ENCODE results near the gene KRT73.
A peak's percentile ranks its signal among the peaks of the same experiment; 100 is the strongest.

KRT73 gene

DNA sequence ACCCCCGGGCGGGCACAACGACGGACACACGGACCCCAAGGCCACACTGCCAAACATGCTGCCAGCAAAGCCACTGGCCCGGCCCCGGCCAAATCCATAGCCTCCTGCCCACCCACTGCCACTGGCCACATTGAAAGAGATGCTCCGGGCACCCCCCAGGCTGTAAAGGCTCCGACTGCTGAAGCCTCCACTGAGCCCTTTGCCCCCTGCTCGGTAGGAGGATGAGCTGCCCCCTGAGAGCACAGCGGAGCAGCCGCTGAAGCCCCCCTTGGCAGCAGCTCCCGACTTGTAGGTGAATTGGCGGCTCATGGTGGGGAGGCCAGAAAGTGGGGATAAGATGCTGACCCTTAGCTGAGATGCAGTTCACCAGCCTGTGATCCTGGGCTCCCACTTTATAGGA, at the start of gene KRT73:
Gene KRT73, minus strand, starts transcription at position 344 of the 400 bp plus-strand sequence. Its CDS starts 35 bp downstream, at position 309.
- DNase-seq, result no peak

DNA sequence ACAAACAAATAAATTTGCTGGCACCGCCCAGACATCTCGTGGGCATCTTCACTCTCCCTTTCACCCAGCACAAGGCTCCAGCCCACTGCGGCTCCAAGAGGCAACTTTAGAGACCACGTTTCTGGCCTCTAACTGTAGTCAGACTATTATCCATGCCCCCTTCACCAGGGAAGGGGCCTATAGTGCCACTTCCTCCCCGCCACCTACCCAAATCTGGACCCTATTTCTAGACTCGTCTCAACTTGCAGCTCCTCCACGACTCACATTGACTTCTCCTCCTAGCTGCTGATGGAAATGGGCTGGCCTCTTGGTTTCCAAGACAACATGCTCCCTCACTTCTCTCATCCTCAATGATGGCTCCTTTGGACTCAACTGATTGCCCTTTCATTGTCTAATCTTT, 49.6 kb upstream of the KRT73 start:
- no peak for DNase-seq

DNA sequence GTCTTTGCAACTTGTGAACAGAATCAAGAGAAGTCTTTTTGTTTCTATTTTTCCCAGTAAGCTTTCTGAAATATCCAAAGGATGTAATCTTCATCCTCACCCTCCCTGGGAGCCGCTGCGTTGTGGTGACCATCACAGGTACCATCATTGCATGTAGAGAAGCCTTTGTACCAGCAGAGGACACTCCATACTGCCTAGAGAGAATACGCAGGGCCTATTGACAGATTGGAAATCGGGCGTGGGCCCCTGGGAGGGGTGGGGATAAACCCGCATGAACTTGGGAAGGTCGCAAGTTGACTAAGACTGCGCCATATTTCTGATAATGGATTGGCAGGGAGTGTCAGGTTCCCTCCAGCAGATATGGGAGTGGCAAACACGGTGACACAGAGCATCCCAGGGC, 49.1 kb upstream of the KRT73 start:
- no peak for DNase-seq

DNA sequence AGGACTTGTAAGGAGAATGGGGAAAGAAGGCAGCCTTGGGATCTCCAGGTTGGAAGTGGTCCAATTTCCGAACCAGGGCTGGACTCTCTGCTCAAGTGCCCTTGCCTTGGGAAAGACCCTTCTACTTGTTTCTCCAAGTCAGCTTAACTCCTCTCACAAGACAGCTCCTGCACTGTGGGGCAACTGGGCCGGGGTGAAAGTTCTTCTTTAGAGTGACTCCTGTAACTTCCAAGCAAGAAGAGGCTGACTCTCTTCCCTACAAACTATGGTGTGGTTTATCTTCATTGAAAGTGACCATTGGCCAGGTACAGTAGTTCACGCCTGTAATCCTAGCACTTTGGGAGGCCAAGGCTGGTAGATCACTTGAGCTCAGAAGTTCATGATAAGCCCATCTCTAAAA, 48.1 kb upstream of the KRT73 start:
- no peak for DNase-seq

DNA sequence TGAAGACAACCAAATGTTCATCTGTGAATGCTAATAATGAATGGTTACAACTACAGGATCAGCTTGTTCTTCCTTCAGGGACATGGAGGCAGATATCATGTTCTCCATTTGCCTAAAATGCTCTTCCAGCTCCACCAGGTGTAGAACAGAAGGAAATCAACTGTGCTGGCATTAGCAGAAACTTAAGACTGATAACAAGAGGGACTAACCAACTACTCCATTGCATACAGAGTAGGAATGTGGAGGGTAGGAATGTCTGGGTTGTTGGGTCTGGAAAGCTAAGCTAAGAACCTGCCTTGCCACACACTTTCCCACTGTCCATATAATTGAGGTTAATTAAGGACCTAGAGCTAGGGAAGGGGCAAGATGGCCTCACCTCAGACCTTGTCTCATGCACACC, 45.1 kb upstream of the KRT73 start:
- no peak for DNase-seq

DNA sequence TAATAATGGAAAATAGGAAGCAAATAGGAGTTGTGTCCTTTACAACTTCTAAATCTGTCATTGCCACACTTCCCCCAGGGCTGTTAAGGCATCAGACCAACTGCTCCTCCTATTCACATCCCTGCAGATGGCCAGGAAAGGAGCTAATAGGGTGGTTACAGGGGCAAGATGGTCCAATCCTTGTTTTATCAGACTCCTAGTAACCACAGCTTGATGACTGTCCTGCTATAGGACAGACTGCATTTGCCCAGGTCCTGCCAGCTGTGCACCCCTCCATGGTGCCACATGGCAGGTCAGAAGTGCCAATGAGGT, 44.5 kb upstream of the KRT73 start:
- DNase-seq, result no peak

DNA sequence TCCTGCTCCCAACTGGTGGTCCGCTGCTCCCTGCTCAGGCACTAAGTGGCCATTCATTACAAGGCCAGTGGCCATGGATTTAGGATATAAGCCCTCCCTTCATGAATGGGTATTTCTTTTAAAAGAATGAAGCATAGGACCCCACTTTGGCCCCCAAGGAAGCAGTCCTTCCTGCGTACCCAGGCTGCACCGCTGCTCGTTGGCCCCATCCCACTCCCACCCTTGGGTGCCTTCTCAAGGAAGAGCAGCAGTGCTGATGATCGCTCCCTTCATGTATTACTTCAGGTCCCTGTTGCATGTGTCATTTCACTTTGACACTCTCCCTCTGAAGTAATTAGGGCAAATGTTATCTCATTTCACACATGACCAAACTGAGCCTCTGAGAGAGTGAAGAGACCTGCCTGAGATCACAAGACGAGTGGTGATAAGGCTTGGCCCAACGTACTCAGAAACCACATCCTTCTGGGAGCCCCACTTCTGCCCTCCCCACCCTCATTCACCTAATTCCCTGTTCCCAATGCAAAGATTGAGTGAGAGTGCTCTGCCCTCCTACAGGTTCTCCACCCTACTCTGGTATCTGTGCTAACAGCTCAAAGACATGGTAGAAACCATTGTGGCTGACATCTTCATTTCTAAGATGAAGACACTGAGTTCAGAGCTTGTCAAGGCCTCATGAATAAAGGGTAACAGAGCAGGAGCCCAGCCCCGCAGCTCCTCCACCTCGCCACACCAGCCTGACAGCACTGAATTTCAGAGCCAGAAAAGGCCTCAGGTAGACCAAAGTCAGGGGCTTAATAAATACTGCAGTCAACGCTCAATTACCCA, 43.9 kb upstream of the KRT73 start:
- no peak for DNase-seq

DNA sequence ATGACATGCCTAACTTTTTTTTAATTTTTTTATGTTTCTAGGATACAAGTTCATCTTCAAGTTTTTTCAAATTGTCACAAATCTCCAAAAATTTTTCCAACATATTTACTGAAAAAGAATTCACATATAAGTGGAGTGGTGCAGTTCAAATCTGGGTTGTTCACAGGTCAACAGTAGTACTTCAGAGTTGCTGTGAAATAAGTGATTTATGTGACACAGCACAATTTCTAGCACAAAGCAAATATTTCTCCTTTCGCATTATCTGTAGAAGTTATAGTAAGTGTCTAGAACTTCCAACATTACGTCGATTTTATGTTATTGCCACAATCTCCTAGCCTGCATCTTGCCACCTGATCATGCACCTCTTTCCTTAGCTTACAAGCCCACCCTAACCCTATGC, 43.3 kb upstream of the KRT73 start:
- no peak for DNase-seq

DNA sequence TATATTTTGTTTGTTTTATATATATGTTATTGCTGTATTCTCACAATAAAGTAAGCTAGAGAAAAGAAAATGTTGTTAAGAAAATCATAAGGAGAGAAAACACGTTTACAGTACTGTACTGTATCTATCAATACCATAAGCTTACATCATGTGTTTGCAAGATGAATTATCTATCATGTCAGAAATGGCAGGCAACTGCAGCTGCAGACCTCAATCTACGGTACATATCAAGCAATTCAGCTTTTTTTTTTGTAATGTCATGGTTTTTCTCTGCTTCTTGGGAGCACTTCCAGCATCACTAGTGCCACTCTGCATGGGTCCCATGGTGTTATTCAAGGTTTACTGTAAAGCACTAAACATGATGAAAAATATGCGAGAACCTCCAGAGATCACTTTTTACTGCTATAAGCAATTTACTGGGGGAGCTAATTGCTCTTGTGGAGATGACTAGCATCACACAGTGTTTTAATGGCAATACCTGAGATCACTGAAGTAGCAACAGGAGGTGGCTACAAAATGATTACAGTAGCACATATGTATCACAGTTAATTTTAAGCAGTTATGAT, 42.7 kb upstream of the KRT73 start:
- no peak for DNase-seq

DNA sequence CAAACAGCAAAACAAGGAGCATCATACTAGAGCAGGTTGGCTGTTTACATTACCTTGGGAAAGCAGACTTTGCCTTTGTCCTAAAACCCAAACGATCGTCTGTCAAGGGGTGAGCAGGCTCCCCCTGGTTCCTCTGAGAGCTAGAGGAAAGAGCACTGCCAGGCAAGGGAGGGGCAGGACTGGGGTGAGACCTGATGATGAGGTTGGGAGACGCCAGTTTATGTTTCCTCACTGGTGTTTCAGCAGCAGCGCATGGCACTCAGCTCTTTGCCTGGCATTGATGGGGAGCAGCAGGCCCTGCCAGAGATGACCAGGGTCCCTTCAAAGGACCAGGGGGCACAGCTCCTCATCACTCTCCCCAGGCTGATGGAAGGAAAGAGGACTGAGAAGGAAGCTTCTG, 41.6 kb upstream of the KRT73 start:
- DNase-seq, result no peak

DNA sequence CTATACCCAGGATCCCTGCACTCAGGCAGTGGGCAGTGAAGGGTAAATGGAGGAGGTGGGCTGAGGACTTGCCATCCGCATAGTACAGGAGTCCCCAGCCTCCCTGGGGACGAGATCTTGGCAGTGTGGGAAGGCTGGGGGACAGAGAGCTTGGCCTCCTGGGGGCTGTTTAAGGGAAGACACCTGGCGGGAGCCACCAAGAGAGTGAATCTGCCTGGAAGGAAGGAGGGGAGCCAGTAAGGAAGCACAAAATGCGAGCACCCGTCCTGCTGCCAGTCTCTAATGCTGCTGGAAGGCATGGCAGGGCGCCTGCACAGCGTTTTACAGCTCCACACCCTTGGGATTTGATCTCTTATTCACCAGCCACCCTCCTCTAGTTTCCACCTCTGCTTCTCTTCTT, 41.0 kb upstream of the KRT73 start:
- DNase-seq, result no peak

DNA sequence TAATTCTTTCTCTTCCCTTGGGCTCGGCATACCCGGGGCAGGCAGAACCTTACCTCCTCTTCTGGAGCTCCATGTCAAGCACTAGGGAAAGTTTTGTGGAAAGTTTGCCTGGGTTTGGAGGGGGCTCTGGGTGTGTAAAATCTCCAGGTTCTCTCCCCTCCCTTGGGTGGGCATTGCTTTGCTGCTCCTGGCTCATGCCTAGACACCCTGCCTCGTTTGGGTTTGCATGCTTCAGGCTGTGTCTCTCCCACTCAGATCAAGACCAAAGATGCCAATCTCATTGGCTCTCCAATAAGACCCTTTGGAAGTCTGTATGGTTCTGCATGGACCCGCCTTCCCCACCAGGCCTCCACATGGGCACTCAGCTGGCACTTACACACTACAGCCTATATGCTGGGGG, 39.8 kb upstream of the KRT73 start:
- no peak for DNase-seq

DNA sequence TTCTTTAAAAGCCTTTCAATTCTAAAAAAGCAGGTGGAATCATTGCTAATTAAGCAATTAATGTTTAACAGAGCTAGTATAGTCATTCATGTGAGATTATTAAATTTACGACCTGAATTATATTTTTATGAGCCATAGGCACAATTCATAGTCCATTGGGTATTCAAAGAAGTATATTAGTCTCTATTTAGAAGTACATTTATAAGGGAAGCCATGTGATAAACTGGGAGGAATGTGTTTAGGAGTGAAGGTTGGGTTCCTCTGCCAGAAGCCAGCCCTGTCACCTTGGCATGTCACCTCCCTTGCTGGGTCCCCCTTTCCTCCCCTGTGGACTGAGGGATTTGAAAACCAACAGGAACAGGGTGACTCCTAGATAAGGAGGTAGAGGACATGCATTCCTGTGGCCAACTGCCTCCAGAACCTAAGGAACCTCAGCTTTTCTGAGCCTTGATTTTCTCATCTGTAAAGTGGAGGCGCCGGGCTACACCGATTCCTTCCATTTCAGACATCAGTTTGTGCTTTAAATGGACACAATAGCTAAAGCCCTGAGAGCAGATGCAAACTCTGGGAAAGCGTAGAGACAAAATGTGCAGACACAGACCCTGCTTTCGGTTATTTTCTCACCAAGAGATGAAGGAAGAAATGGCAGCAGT, 39.0 kb upstream of the KRT73 start:
- no peak for DNase-seq

DNA sequence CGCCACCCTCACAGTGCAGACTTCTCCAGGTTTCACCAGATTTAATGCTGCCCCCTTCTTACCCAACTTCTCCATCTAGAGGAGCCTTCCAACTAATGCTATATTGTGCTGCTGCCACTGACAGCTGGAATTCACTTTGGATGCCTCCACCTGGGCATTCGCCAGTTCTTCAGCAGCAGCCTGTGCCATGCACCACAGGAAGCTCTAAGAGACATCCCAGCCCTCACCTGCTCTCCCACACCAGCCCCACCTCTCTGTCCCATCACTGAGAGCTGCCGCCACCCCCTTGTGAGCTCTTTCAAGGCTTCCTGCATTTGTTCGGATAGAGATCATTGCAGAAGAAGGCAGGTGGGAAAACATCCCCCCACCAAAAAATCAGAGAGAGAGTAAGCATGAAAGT, 38.3 kb upstream of the KRT73 start:
- DNase-seq, result no peak

DNA sequence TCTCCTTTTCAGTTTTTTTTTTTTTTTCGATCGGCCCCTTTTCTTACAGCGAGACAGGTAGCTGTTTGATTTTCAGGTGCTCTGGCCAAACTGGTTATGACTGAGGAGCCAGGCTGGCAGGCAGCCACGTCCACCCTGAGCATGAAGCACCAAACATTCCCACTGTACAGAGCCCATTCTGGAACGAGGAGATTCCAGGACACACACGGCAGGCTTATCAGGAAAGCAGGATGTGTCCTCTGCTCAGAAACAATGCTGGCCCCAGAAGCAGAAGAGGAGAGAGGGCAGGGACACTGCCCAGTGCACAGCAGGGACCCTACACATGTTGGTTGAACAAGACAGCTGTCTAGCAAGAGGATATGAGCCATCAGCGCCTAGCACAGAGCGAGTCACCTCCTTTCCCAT, 37.4 kb upstream of the KRT73 start:
- peak; percentile 82 for DNase-seq

DNA sequence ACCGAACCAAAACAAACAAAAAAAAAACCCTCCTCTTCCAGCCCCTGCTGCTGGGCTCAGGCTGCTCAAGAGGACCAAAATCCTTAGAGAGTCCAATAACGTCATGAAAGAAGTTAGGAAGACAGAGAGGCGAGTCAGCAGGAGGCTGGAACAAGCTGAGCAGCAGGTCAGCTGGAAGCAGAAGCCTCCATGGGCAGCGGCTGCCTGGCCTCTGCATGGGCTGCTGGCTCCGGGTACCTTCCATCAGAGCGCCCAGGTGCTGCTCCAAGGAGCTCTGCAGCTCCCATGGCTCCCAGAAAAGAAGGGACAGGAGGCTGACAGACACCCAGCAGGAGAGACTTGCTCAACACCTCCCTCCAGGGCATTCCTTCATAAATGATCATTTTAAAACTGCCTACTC, 36.9 kb upstream of the KRT73 start:
- DNase-seq, result peak; percentile 59

DNA sequence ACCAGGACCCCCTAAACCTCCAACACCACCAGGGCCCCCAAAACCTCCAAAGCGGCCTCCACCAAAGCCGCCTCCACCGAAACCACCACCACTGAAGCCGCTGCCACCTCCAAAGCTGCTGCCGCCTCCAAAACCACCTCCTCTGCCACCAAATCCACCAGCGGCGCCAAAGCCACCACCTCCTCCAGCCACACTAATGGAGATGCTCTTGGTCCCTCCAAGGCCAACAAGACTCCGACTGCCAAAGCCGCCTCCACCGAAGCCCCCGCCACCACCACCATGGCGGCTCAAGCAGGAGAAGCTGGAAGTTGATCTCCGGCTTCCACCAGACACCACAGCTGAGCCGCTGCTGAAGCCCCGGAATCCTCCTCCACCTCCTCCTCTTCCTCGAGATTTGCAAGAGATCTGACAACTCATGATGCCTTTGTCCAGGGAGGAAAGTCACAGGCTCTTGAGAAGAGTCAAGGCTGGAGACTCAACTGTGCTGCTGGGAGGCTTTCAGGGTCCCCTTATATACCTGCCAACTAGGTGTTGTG, 33.4 kb upstream of the KRT73 start, which contains the start of gene KRT2:
Gene KRT2, minus strand, starts transcription at position 486 of the 536 bp plus-strand sequence. Its CDS starts 69 bp downstream, at position 417.
- DNase-seq, result no peak

DNA sequence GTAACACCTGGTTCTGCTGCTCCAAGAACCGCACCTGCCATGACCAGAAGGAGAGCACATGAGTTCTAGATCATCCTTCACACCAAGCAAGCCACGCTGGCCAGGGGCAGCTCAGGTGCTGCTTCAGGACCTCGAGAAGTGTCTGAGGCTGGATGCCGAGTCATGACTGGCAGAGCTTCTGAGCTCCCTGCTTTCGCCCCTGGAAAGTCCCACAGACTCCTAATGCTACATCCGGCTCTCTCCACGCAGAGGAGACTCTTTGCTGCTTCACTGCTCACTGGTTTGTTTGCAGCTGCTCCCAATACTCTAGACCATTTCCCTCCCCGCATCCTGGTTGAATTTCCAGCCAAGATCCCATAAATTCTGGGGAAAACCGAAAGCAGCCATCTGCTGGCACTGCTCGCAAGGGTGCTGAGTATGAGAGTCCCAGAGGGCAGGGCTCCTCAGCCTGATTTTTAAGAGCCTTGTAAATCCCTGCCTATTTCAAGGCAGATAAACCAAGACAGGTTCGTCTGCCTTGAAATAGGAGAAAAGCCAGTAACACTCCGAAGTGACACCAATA, 32.2 kb upstream of the KRT73 start:
- DNase-seq, result peak; percentile 5

DNA sequence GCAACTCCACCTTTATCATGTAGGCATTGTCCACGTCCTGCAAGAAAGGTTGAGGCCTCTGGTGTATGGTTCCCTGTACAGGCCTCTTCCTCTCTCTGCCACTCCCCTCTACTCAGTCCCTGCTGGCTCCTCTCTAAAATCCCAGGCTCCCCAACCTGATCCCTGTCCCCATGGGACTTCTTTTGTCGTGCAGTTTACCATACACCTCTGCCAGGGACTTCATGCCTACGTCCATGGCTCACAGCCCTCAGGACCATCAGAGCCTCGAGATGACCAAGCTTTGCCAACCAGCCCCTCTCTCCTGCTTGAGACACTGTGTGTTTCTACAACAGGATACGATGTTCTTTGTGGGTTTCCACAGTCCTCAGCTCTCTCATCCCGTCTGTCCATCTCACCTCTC, 30.7 kb upstream of the KRT73 start:
- no peak for DNase-seq

DNA sequence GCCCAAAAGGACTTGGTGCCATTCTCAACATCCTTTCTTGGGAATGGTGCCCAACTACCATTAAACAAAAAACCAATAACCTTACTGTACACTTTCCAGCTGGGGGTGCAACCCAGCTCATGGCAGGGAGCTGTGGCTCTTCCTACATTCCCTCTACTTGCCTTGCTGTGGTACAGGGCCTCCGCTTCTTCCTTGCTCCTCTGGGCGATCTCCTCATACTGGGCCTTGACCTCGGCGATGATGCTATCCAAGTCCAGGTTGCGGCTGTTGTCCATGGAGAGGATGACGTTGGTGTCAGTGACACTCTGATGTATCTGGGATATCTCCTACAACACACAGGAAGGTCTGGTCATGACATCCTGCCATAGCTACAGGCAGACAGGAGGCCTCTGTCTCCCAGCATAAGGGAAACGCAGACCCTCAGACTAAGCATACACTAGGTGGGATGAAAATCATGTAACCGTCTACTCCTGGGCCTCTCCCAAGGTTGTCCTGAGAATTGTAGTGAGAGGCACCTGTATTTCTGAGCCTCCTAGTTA, 29.7 kb upstream of the KRT73 start:
- DNase-seq, result no peak

DNA sequence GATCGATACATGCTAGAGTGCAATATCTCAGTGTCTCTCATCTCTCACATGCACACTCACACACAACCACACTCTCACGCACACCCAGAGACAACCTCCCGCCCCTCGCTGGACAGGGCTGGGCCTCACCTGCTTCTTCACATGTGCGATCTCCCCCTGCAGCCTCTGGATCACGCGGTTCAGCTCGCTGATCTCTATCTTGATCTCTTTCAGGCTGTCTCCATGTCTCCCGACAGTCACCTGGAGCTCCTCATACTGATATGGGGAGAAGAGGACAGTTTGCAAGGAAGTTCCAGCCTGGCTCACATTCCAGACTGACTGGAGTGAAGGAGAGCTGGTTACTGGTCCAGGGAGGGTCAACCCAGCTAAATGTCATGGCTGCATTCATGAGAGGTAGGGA, 29.2 kb upstream of the KRT73 start:
- no peak for DNase-seq

DNA sequence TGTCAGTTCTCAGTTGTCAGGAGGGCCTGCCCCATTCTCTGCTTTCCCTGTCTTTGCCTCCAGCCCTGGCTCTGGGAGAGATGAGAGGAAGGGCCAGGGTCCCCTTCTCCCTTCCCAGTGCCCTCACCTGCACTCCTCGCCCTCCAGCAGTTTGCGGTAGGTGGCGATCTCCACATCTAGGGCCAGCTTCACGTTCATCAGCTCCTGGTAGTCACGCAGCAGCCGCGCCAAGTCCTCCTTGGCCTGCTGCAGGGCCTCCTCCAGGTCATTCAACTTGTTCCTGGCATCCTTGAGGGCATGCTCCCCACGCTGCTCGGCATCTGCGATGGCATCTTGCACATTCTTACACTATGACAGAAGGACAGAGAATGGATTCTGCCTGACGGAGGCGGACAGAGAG, 28.3 kb upstream of the KRT73 start:
- no peak for DNase-seq

DNA sequence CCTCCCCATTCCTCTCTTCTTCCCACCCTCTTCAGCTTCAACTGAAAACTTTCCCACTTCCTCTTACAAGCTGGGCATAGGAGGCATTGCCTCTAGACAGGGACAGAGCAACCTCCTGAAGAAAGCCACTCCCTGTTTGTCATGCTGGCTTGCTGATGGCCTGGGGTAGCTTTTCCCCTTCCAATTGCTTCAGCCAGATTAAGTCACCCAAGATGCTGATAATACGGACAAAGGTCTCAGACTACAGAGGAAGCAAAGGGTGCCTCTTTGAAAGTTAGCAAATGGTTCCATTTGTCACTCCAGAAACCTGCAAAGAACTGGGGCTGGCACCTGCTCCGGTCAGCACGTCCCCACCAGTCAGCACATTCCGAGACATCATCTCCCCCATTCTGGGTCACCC, 27.6 kb upstream of the KRT73 start:
- no peak for DNase-seq

Measured in NCI-H2029 treated with DMSO at 0.1 percent for 48 hours (cell line).